GM19468 (cell line): ENCODE results near the gene TMEM139.
"Not testable (repeated sequence)": the region's sequence is repeated elsewhere in the genome, so short reads cannot be mapped to it uniquely, and the experiment has no call there.

Source experiments
- ATAC-seq: cut with Tn5 transposase; IDR thresholded peaks from one replicate; pipeline ENCODE4 v1.9.1; 2021; ENCODE audit warnings: mild to moderate bottlenecking, moderate library complexity, moderate number of reproducible peaks; ENCODE audit not compliant: unreplicated experiment; ENCODE audit errors: extremely low read depth

The TMEM139 gene

DNA sequence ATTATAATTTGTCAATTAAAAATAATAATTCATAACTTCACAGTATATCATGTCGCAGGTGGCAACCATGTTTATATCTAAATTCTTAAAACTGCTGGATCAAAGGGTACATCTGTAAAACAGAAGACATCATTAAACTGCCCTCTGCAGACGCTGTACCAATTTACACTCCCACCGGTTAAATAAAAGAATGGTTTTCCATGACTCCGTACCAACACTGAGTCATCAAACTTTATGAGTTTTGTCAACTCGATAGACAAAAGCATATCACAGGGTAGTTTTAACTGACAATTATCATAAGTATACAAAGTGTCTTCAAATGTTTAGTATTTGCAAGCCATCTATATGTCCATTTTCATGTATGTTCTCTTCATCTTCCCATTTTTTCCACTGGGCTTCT lies 27.3 kb upstream of the TMEM139 start:
- no peak for ATAC-seq

DNA sequence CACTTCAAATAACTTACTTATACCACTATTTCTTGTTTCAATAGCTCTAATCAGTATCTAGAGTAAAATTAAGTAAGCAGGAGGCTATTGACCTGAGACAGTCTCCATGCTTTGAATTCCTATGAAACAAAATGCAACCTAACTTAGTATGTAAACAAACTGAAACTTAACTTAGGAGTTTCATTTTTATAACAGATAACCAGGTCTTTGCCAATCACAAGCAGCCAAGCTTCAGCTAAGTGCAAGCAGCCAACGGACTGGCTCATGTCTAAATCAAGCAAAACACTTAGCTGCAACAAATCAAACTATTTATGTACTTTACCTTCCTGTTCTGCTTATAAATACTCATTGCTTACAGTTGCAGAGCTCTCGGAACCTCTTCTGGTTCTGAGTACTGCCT lies 25.9 kb upstream of the TMEM139 start:
- ATAC-seq, result no peak

DNA sequence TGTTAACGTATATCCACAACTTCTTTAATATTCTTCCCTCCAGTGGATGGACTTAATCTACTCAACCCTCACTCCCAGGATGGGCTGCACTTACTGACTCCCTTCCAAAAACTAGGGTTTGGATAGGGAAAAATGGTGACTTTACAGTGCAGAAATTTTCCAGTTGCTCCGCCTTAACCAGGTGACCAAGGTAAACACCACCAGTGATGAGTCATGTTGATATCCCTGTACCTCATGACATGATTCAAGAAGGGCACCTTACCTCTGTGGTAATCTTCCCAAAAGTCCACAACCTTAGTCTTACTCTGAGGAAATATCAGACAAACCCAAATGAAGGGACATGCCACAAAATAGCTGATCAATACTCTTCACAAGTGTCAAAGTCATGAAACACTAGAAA lies 25.0 kb upstream of the TMEM139 start:
- ATAC-seq, result no peak

DNA sequence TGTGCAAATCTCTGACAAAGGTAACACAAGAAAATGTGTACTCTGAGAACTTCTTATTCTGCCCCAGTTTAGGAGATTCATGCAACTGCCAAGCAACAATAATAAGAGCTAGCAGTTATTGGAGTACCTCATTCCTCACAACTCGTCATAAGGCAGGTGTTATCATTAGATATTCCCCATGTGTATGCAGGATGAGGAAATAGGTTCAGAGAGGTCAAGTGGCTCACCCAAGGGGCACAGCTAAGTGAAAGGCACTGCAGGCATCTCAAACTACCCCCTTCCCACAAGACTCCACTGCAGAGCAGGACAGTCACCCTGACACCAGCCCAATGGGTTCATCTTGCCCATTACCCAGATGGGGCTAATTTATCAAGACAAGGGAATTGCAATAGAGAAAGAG lies 22.9 kb upstream of the TMEM139 start:
- no peak for ATAC-seq

DNA sequence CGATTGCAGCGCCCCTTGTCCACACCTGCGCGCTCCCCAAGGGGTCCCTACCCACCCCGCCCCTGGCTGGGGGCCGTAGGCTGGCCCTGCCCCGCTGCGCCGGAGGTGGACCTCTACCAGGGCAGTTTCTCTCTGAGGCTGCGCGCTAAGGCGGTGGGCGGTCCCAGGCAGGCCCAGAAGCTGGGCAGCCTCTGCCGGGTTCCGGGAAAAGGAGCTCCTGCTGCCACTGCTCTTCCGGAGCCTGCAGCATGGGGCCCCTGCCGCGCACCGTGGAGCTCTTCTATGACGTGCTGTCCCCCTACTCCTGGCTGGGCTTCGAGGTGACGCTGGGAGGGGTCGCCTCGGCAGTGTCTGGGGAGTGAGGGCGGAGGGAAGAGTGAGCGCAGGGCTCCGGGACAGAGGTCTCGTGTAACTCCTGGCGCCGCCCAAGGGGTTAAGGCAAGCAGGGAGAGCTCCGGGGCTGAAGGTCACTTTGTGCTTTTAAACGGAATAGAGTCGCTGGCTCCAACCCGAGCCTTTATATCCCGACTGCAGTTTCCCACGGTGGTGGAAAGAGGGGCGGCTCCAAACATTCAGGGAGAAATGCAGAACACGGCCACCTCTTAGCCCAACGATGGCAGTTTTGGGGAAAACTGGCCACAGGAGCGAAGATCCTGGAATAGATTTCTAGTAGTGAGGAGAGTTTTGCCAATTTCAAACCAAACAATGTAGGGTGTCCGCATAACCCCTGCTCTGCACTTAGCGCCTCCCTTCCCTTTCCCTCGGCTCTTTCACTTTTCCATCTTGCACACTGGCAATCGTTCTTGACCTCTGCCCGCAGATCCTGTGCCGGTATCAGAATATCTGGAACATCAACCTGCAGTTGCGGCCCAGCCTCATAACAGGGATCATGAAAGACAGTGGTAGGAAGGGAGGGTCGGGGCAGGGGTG lies 21.2 kb upstream of the TMEM139 start, which contains the start of gene GSTK1:
GSTK1 (plus strand) TSS at position 176 of the 930 bp plus-strand sequence; CDS start at position 249, 73 bp downstream.
- ATAC-seq, result peak; percentile 93

DNA sequence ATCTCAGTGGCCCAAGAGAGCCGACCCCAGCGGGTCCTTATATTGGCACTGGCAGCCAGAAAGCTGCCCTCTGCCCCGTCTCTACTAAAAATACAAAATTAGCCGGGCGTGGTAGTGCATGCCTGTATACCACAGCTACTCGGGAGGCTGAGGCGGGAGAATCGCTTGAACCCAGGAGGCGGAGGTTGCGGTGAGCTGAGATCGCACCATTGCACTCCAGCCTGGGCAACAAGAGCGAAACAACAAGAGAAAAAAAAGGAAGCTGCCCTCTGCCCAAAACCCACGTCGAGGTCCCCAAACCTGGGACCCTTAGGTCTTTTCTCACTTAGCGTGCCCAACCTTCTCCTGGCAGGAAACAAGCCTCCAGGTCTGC lies 20.6 kb upstream of the TMEM139 start:
- ATAC-seq, result not testable (repeated sequence)

DNA sequence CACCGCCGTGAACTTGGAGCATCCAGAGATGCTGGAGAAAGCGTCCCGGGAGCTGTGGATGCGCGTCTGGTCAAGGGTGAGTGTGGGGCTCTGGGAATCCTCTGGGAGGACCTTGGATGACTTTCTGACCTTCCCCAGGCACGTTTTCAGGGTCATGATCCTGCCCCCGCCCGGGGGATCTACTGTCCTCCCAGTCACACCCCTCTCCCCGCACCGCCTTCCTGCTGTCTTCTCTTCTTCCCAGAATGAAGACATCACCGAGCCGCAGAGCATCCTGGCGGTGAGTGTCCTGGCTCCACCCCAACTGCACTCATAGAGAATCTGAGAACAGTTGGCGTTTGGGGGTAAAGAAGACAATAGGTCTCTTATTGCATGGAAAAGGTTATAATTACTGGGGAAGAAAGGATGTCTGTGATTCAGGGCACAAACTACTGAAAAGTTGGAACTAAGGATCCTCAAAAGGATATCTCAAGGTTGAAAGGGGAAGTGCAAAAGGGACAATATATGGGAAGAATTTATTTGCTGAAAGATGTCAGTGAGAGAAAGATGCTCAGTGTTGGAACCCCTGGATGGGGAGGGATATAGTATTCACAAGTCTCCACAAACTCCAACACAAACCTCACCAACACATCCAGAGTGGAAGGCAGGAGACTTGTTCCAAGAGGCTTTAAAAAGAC lies 19.6 kb upstream of the TMEM139 start:
- ATAC-seq, result no peak

DNA sequence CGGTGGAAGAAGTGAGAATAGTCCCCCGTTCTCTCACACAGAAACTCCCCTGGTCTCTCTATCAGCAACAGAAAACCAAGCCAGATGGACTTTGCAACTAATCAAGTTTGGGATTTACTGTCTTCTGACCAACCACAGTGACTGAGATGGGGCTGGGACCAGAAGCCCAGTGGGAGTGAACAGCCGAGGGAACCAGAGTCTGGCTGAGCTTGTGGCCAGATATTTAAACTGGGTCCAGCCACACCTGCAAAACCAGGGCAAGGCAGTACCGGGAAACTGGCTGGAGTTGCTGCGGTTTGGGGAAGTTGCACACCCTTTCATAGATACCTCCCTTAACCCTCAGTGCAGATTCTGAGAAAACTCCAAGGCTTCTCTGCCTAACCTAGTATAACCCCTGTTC lies 15.5 kb upstream of the TMEM139 start:
- ATAC-seq, result no peak

DNA sequence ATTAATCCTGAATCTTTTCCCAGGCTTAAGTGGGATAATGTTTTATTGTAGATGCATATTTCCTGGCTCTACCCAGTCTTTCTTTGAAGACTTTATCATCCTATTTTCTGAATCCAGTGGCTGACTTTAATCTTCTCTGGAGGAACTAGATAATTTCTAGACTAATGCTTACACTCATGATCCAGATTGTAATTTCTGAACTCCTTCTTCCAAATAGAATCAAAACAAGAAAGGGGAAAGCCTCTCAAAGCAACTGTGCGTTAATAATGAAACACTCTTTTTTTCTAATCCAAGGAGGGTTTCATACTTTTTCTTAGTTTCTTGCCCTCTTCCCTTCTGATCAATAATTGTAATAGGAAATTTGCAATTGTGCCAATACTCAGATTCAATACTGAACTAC lies 13.5 kb upstream of the TMEM139 start:
- ATAC-seq, result no peak

DNA sequence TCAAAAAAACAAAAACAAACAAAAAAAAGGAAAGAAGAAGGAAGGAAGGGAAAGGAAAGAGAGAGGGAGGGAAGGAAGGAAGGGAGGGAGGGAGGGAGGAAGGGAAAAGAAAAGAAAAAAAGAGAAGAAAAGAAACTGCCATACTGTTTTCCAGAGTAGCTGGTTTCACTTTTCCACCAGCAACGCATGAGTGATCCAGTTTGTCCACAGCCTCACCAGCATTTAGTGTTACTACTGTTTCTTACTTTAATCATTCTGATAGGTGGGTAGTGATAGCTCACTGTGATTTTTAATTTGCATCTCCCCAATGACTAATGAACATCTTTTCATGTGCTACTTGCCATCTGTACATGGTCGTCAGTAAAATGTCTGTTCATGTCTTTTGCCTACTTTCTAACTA lies 11.9 kb upstream of the TMEM139 start:
- no peak for ATAC-seq

DNA sequence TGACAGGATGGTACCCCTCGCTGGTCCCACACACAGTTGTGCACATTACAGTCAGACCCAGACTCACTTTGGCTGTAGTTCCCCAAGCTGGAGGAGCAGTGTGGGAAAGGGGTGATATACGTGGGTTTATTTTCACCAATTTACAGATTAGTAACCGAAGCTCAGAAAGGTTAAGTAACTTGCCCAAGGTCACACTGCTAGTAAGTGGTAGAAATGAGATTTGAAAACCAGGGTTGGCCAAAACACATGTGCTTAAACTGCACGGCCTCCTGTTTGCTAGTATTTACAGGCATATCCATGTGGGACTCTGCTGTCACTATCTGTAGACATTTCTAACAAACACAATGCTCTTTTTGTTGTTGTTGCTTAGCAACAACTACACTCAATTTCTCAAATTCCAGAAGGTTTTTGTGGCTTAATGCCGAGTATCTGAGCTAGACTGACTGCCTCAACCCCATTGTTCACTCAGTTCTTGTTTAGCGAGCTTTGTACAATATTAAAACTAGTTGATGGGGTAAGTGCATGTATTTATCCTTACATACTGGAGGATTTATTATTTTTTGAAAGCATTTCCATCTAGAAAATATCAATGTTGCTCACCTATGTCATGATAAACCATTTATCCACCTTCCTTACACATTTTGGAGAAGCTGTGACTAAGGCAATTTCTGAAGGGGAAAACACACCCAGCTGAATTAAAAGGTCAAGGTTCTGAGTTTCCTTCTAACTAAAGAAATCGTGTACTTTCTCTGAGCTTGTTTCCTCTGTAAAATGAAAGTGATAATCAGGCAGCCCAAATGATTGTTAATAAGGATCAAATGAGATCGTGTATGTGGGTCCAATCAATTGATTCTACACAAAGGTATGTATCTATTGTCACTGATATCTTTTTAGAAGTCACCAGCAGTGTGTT lies 5.3 kb upstream of the TMEM139 start:
- ATAC-seq, result no peak

DNA sequence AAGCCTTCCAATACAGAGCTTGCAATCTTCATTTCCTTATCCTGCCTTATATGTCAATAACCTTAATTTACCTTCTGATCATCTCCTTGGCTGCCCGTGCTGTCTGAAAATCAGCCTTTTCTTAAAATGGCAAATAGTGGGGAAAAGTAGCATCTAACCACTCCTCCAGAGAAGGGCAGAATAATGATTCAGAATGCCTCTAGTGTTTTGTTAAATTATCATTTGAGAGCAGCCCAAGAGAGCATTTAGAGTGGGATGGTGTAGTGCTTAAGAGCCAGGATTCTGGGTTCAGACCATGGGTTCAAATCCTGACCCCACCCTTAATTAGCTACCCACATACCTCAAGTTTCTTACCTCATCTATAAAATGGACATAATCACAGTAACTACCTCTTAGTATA lies 4.6 kb upstream of the TMEM139 start:
- ATAC-seq, result no peak

DNA sequence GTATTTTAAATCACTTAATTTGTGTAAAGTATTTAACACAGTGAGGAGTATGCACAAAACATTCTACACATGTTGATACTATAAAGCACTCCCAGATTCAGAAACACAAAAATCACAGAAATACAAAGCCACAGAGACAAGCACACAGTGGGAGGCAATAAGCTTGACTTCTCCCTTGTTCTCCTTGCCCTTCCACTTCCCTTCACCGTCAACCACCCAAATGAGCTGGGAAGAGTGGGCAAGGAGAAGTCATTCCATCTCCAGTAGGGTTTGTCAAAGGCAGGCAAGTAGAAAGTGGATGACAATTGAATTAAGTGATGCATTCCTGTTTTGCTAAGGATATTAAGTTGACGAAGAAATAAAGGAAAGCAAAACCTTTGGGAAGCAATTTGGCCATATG lies 4.2 kb upstream of the TMEM139 start:
- ATAC-seq, result no peak

DNA sequence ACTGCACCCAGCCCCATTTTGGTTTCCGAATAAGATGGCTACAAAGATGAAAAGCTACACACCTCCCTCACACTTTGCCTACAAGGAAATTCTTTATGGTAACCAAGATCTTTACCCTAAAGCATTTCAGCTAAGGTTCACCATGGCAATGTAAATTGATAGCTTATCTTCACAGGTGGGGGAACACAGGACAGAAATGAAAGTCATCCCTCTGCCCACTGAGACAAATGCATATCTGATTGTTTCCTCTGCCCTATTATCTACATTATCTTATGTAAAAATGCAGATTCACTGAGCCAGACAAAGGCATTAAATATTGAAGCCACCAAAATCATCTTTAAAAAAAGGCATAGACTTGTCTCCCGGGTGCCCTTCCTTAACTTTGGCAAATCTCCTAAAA lies 3.2 kb upstream of the TMEM139 start:
- ATAC-seq, result no peak

DNA sequence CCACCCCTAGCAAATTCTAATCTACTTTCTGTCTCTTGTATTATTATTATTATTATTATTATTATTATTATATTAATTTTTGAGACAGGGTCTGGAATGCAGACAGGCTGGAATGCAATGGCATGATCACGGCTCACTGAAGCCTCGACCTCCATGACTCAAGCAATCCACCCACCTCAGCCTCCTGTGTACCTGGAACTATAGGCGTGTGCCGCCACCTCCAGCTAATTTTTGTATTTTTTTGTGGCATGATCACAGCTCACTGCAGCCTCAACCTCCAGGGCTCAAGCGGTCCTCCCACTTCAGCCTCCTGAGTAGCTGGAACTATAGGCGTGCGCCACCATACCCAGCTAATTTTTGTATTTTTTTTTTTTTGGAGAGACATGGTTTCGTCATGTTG lies 2.6 kb upstream of the TMEM139 start:
- no peak for ATAC-seq

DNA sequence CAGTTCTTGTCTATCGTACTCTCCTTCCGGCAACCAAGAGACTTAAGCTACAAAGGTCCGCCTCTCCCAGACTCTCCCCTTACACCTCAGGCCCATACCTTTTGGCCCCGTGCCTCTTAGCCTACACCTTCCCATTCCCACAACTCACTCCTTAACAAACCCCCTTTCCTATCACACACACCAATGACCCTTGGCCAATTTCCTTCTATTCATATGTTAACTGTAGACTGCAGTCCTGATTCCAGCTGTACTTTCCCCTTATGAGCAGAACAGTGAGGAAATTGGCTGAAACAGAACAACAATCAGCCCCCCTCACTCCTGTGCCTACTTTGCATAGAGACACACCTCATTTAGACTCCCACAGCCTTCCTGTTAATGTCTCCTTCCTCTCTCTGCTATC lies 1.4 kb upstream of the TMEM139 start:
- no peak for ATAC-seq

DNA sequence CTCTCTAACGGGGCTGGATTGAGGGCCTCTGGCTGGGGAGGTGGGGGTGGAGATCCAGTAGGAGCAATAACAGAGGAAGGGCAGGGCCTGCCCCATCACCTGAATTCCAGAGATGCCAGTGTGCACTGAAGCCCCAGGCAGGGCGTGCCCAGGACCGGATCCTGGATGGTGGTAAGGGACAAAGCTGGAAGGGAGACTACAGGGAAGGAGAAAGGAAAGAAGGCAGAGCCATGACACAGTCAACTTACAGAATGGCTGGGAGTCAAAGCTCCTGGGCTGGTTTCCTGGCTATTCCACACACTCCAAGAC lies 666 bp downstream of the TMEM139 start:
- no peak for ATAC-seq

DNA sequence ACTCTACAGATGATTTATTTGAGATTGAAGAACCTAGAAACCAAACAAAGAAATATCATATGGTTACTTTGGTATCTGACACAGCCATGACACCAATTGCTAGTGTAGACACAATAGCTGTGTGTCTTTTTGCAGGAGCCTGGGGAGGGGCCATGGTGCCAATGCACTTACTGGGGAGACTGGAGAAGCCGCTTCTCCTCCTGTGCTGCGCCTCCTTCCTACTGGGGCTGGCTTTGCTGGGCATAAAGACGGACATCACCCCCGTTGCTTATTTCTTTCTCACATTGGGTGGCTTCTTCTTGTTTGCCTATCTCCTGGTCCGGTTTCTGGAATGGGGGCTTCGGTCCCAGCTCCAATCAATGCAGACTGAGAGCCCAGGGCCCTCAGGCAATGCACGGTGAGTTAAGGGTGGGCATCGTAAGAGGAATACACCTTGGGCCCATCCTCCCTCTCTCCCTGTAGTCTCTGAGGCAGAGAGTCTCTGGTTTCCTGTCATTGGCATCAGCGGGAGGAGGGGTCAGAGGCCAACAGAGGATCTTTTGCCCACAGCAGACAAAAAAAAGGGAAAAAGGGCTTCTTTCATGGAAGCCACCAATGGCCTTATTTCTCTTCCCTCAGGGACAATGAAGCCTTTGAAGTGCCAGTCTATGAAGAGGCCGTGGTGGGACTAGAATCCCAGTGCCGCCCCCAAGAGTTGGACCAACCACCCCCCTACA lies 1.2 kb downstream of the TMEM139 start:
- no peak for ATAC-seq

DNA sequence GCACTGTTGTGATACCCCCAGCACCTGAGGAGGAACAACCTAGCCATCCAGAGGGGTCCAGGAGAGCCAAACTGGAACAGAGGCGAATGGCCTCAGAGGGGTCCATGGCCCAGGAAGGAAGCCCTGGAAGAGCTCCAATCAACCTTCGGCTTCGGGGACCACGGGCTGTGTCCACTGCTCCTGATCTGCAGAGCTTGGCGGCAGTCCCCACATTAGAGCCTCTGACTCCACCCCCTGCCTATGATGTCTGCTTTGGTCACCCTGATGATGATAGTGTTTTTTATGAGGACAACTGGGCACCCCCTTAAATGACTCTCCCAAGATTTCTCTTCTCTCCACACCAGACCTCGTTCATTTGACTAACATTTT lies 1.7 kb downstream of the TMEM139 start:
- ATAC-seq, result no peak

DNA sequence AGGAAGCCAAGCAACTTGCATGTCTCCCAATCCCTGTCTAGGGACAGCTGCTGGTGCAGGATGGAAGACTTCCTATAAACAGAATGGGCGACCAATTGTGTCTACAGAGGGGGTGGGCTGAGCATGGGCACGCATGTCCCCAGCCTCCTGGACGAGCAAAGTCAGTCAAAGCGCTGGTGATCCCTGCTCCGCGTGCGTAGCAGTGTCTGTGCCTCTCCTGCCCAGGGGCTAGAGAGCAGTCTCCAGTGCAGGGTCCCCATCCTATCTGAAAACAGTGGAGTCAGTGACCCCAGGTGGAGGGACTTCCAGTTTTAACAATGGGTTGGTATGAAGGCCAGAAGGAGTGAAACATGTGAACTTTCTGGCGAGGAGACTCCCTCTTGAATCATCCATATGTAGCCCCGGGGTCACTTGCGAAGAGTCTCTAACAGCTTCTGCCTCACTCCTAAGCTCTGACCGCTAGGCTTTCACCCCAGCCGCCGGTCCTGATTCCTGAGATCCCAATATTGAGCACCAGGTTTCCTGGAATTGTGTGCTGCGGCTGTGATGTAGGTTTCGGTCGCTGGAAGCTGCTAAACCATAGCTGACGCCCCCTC lies 2.7 kb downstream of the TMEM139 start:
- ATAC-seq, result no peak
